Measurements from ENCODE around the gene CCT8L2.
"Not testable (repeated sequence)": the region's sequence is repeated elsewhere in the genome, so short reads cannot be mapped to it uniquely, and the experiment has no call there.

CCT8L2 gene

GRCh38 chr22:16595251-16595650 is 2.6 kb upstream of the CCT8L2 start:
- DNase-seq (ENCODE audit: low read depth), result not testable (repeated sequence)

GRCh38 chr22:16594026-16594425 is 1.4 kb upstream of the CCT8L2 start:
- DNase-seq (ENCODE audit: low read depth), result no peak

GRCh38 chr22:16592231-16592630 is 379 bp downstream of the CCT8L2 start:
- DNase-seq (ENCODE audit: low read depth), result not testable (repeated sequence)

- DNase-seq (ENCODE audit: low read depth), result not testable (repeated sequence)
Measured at GRCh38 chr22:16591136-16591535, 1.5 kb downstream of the CCT8L2 start.

GRCh38 chr22:16586991-16587390 is 5.6 kb downstream of the CCT8L2 start:
- DNase-seq (ENCODE audit: low read depth), result no peak

- no peak for DNase-seq (ENCODE audit: low read depth)
Measured at GRCh38 chr22:16586170-16586569, 6.4 kb downstream of the CCT8L2 start.

- not testable (repeated sequence) for DNase-seq (ENCODE audit: low read depth)
Measured at GRCh38 chr22:16580872-16581271, 11.7 kb downstream of the CCT8L2 start.

- DNase-seq (ENCODE audit: low read depth), result not testable (repeated sequence)
Measured at GRCh38 chr22:16569240-16569834, 23.3 kb downstream of the CCT8L2 start.

GRCh38 chr22:16568425-16568758 is 24.2 kb downstream of the CCT8L2 start:
- DNase-seq (ENCODE audit: low read depth), result no peak

GRCh38 chr22:16567617-16568424 is 24.8 kb downstream of the CCT8L2 start:
- not testable (repeated sequence) for DNase-seq (ENCODE audit: low read depth)

- not testable (repeated sequence) for DNase-seq (ENCODE audit: low read depth)
Measured at GRCh38 chr22:16566421-16567151, 26.0 kb downstream of the CCT8L2 start.

- DNase-seq (ENCODE audit: low read depth), result not testable (repeated sequence)
Measured at GRCh38 chr22:16565585-16566420, 26.8 kb downstream of the CCT8L2 start.

- DNase-seq (ENCODE audit: low read depth), result not testable (repeated sequence)
Measured at GRCh38 chr22:16564837-16565584, 27.6 kb downstream of the CCT8L2 start.

GRCh38 chr22:16563555-16564520 is 28.8 kb downstream of the CCT8L2 start:
- DNase-seq (ENCODE audit: low read depth), result no peak

- DNase-seq (ENCODE audit: low read depth), result no peak
Measured at GRCh38 chr22:16562711-16563554, 29.7 kb downstream of the CCT8L2 start.

GRCh38 chr22:16561093-16561658 is 31.4 kb downstream of the CCT8L2 start:
- not testable (repeated sequence) for DNase-seq (ENCODE audit: low read depth)

- not testable (repeated sequence) for DNase-seq (ENCODE audit: low read depth)
Measured at GRCh38 chr22:16560651-16561050, 32.0 kb downstream of the CCT8L2 start.

GRCh38 chr22:16559996-16560395 is 32.6 kb downstream of the CCT8L2 start:
- not testable (repeated sequence) for DNase-seq (ENCODE audit: low read depth)

Data from T follicular helper cell (primary cell).